Esophagus squamous epithelium (tissue), 4 donors: ENCODE data around the gene TUBA1B.

Experiments
- POLR2A ChIP-seq, 4 donors: fragments of 450-650 bp; IDR thresholded peaks; one replicate each; pipeline ENCODE4 v1.6.1; 2017; ENCODE audit warnings: antibody characterized with exemption in 4 of 4, mild to moderate bottlenecking in 4 of 4, moderate library complexity in 3 of 4
- TF ChIP-seq, protein P1 (sequence below), 6 experiments: fragments of 450-650 bp in 4 of 6; fragments of 200-600 bp in 2 of 6; sonication (generic) in 2 of 6; IDR thresholded peaks; one replicate each; pipeline ENCODE4 v1.5.1; 2016 to 2019; ENCODE audit warnings: antibody characterized with exemption in 6 of 6, mild to moderate bottlenecking in 4 of 6, moderate library complexity in 4 of 6

DNA sequence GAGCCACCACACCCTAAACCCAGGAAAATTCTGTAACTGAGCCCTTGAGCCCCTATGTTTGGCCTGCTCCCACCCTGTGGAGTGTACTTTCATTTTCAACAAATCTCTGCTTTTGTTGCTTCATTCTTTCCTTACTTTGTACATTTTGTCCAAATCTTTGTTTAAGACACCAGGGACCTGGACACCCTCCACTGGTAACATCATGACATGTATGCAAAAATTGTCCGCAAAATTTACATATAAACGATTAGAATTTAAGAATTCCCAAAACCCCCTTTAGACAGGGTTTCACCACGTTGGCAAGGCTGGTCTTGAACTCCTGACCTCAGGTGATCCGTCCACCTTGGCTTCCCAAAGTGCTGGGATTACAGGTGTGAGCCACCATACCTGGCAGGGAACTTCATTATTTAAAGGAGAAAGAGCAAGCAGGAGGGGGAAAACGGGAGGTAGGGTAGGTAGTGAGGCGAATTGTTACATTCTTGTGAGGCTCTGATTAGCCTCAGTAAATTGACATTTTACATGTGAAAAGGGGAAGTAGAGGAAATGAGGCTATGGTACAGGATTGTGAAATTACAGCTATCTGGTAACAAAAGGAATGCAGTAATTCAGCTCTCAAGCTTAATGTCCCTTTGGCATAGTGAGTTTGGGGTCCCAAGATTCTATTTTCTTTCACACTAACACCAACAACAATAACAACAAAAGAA is 30.0 kb upstream of the TUBA1B start:
- TF ChIP-seq, protein P1, sequence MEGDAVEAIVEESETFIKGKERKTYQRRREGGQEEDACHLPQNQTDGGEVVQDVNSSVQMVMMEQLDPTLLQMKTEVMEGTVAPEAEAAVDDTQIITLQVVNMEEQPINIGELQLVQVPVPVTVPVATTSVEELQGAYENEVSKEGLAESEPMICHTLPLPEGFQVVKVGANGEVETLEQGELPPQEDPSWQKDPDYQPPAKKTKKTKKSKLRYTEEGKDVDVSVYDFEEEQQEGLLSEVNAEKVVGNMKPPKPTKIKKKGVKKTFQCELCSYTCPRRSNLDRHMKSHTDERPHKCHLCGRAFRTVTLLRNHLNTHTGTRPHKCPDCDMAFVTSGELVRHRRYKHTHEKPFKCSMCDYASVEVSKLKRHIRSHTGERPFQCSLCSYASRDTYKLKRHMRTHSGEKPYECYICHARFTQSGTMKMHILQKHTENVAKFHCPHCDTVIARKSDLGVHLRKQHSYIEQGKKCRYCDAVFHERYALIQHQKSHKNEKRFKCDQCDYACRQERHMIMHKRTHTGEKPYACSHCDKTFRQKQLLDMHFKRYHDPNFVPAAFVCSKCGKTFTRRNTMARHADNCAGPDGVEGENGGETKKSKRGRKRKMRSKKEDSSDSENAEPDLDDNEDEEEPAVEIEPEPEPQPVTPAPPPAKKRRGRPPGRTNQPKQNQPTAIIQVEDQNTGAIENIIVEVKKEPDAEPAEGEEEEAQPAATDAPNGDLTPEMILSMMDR (IDR thresholded peaks at IDR 0.05), result no peak
- no peak for TF ChIP-seq POLR2A (IDR thresholded peaks at IDR 0.05)
